Measurements from ENCODE around the gene IGFBP5.
A peak's percentile ranks its signal among the peaks of the same experiment; 100 is the strongest.

The IGFBP5 gene

DNA sequence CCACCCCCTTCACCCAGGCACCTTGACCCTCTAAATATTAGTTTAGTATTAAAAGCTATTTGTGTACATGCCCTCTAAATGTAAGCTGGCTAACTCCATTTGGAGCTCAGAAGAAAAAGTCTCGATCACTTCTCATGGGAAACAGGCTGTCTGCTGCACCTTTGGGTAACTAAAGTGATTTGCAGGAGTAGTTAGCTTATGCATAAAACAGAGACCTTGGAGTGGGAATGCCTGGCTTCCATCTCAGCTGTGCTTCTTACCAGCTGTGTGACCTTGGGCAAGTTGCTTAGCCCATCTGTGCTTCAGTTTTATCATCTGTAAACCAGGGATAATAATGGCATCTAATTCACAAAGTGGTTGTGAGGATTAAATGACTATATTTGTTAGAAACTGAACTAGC, 32.2 kb downstream of the IGFBP5 start:
- DNase-seq, result no peak

- no peak for DNase-seq
Measured at GRCh38 chr2:216661639-216662375, 33.5 kb downstream of the IGFBP5 start.

DNA sequence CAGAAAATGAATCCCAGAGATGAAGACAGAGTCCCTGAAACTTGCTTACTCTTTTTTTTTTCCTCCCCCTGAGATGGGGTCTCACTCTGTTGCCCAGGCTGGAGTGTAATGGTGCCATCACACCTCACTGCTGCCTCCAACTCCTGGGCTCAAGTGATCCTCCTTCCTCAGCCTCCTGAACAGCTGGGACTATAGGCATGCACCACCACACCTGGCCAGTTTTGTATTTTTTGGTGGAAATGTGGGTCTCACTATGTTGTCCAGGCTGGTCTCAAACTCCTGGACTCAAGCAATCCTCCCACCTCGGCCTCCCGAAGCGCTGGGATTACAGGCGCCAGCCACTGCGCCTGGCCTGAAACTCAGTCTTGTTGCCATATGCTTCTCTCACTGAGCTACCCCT, 34.3 kb downstream of the IGFBP5 start:
- DNase-seq, result no peak

GRCh38 chr2:216660496-216660895, 34.9 kb downstream of the IGFBP5 start:
- no peak for DNase-seq

GRCh38 chr2:216659276-216659675, 36.1 kb downstream of the IGFBP5 start:
- DNase-seq, result no peak

GRCh38 chr2:216658757-216659156, 36.6 kb downstream of the IGFBP5 start:
- DNase-seq, result no peak

GRCh38 chr2:216657980-216658379, 37.4 kb downstream of the IGFBP5 start:
- no peak for DNase-seq

GRCh38 chr2:216657086-216657855, 38.1 kb downstream of the IGFBP5 start:
- DNase-seq, result no peak

- DNase-seq, result no peak
Measured at GRCh38 chr2:216654528-216655052, 40.8 kb downstream of the IGFBP5 start.

GRCh38 chr2:216653931-216654365, 41.4 kb downstream of the IGFBP5 start:
- DNase-seq, result no peak

DNA sequence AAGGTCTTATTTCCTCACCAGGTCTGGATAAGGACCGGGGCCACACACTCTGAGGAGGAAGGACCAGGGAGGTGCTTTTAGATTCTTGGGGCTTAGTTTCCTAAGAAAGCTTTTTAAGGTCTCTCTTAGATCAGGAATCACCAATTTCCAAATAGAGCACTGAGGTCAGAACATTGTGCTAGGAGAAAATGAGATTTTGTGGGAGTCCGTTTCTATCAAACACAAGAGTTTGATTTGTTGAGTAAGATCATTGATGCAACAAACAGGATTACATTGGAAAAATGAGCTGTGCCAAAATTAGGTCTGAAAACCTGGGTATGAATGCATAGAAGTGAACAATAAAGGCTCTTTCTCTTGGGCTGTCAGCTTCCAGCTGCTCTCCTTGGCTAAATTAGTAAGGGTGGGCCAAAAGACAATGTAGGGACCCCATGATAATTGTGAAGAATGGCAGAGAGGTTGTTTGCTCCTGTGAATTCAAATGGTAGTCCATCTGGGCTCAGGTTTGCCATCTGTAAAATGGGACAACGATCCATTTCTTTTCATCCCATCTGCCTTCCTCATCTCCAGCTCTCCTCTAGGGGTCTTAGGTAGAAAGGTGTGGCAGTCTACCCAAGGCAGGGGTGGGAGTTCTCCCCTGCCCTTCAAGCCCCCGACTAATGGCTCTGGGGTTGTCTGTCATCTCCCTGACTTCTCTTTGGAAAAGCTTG, 42.1 kb downstream of the IGFBP5 start:
- no peak for DNase-seq

DNA sequence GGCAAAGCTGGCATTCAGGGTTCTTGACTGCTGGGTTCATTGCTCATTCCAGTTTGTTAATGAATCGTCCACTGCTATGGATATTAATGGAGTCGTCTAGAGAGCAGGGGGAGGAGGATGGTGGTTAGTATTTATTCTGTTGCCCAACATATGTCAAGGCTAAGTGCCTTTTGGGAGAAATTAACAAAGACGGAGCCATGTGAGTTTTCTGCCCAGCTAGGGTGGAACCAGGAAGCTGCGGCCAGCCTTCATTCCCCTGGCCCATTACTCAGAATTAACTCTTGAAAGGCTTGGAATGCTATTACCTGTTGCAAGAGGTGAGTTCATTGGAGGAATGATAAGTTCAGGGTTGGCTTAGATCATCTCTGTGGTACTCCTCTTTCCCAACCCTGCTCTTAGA, 42.8 kb downstream of the IGFBP5 start:
- no peak for DNase-seq

DNA sequence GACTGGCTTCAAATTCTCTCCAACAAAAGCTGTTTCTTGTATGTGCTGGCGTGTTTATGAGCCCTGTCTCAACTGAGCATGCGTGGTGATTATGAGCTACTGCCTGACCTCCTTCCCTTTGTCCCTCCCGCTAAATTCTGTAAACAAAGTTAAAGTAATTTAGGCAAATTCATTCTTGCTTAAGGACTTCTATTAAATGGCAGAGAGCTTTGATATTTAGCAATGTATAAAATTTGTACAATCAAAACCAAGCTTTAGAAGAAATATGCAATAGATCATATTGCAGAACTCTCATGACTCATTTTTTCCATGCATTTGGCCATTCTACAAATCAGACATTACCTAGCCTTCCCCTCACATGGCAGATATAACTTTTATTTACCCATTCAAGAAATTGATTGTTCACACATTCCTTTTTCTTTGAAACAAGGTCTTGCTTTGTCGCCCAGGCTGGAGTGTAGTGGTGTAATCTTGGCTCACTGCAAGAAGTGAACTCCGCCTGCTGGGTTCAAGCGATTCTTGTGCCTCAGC, 43.9 kb downstream of the IGFBP5 start:
- DNase-seq, result no peak

DNA sequence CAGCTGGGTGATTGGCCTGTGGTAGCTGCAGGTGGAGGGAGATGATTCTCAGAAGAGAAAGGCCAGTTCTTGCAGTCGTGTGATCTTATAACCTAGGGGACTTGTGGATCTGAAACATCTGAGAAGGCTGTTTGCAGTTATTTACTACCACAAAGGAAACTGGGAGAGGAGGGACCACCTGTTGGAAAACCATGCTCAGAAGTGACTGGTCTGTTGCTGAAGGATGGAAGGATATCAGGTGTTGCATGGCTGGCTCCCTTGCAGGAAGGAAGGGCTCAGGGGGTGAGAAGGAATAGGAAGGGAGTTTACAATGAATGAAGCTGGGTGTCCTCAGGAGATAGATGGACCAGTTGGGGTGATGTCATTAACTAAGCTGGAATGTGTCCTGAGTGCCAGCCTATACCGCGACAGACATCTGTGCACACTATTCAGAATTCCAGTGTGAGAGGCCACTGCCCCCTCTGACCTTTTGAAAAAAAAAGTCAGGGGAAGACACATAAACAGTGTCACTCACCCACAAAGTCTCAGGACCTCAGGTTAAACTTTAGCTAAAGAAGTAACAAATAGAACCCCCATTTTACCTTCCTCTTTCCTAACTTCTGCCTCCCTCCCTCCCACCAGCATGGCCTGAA, 44.6 kb downstream of the IGFBP5 start:
- DNase-seq, result no peak

GRCh38 chr2:216649574-216649973, 45.8 kb downstream of the IGFBP5 start:
- DNase-seq, result no peak

DNA sequence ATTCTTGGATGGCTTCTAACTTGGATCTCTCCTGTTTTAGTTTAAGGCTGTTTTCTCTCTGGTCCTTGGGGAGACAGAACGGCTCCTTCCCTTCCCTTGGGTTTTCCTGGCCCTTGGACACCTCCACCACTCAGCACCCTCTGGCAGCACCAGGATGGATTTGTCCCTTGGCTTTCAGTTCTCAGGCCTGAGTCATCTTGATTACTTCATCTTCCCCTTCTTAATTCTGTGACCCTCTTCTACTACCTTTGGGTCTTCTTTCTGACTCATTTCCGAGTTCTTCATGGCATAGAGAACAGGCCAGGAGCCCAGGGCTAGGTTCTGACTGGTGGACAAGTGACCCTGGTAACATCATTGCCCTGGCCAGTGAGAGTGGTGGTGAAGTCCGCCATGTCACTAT, 47.2 kb downstream of the IGFBP5 start:
- DNase-seq, result no peak

DNA sequence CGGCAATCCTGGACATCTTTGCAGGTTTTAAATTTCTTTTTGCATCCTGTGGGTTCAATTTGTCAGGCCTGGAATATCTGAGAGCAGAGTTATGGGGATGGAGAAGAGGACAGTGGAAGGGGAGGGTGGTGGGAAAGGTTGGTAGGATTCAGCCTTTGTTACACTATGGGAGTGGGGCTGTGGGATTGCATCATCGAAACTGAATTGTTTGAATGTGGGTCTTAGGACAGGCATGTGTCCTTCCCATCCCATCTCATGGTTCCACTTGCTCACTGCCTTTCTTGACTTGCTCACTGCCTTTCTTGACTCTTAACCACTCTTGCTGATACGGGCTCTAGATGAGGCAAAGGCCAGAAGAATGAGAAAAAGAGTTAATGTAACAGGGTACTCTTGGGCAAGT, 49.2 kb downstream of the IGFBP5 start:
- no peak for DNase-seq

DNA sequence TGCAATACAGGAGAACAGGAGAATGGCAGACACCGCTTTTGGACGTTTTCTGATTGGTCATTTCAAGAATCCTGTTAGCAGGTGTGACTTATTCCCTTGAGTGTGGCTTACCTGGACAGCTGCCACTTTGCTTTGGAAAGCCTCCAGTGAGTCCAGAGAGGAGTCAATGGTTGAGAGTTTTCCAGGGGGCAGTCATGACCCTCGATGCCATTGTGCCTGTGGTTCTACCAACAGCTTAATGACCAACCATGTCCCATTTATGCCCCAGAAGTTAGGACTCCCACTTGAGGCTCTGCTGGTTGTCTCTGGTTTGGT, 49.8 kb downstream of the IGFBP5 start:
- peak; percentile 30 for DNase-seq

DNA sequence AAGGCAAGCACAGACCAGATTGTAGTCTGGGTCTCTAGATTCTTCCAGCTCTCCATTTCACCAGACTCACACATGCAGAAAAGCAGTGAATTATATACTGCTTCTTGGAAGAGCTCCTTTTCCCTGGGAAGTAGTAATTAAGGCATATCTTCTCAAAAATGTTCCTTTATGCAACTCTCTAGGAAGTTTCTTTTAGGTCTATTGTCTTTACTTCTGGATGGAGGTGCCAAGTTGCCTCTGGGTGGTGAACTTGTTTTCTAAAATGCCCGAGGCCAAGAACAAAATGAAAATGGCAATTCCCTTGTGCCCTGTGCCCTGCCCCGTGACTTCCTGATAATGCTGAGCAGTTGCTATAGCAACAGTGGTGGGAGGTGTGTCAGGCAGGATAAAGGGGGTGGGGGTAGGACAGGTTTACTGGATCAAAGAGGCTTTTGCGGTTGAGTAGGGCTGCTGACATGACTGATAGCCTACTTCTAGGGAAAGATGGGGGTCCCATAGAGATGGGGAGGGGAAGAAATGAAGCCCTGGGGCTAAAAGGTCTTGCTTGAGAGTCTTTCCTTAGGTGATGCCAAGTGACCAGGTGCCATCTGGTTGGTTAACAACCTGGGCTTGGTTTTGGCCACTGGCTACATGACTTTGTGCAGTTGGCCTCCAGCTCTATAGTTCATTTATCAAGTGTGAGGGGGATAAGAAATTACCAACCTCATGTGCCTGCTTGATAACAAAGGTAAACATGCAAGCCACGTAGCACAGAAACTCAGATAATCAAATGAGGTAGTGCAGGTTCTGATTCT, 50.3 kb downstream of the IGFBP5 start:
- DNase-seq, result no peak

- DNase-seq, result no peak
Measured at GRCh38 chr2:216643986-216644659, 51.2 kb downstream of the IGFBP5 start.

GRCh38 chr2:216637472-216637871, 57.9 kb downstream of the IGFBP5 start:
- no peak for DNase-seq
